ENCODE measurements around the gene HOXB3.

GRCh38 chr17:48546924-48547807 lies 42.9 kb downstream of the HOXB3 start:
- TF ChIP-seq, protein P1, sequence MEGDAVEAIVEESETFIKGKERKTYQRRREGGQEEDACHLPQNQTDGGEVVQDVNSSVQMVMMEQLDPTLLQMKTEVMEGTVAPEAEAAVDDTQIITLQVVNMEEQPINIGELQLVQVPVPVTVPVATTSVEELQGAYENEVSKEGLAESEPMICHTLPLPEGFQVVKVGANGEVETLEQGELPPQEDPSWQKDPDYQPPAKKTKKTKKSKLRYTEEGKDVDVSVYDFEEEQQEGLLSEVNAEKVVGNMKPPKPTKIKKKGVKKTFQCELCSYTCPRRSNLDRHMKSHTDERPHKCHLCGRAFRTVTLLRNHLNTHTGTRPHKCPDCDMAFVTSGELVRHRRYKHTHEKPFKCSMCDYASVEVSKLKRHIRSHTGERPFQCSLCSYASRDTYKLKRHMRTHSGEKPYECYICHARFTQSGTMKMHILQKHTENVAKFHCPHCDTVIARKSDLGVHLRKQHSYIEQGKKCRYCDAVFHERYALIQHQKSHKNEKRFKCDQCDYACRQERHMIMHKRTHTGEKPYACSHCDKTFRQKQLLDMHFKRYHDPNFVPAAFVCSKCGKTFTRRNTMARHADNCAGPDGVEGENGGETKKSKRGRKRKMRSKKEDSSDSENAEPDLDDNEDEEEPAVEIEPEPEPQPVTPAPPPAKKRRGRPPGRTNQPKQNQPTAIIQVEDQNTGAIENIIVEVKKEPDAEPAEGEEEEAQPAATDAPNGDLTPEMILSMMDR (IDR thresholded peaks at IDR 0.05): no peak
- TF ChIP-seq POLR2A (IDR thresholded peaks at IDR 0.05) (no peak), EP300 (IDR thresholded peaks at IDR 0.05) (no peak)
